Activated CD4-positive, CD25-positive, alpha-beta regulatory T cell treated with anti-CD3 and anti-CD28 coated beads, Interleukin-2, amount 50 U/mL, for 72 hours (primary cell): Measurements from ENCODE around the gene MSANTD2.

Experiments
- DNase-seq: peaks from one replicate; pipeline ENCODE4 v3.0.0; 2021

MSANTD2 gene

GRCh38 chr11:124752471-124753102, 47.6 kb downstream of the MSANTD2 start:
- DNase-seq = no peak

GRCh38 chr11:124751741-124752470, 48.3 kb downstream of the MSANTD2 start, which contains the start of gene VSIG2:
Gene VSIG2 (minus strand): TSS chr11:124752255. CDS start chr11:124752137, 118 bp downstream.
- DNase-seq = no peak

GRCh38 chr11:124751391-124751740, 48.8 kb downstream of the MSANTD2 start:
- DNase-seq = no peak

- no peak for DNase-seq
Observed at GRCh38 chr11:124749912-124750311, 50.3 kb downstream of the MSANTD2 start.

- DNase-seq = no peak
Observed at GRCh38 chr11:124748481-124749343, 51.5 kb downstream of the MSANTD2 start.

GRCh38 chr11:124748100-124748418, 52.1 kb downstream of the MSANTD2 start:
- DNase-seq = no peak

- no peak for DNase-seq
Observed at GRCh38 chr11:124747406-124748099, 52.7 kb downstream of the MSANTD2 start.

- peak; percentile 68 for DNase-seq
Observed at GRCh38 chr11:124746621-124747243, 53.5 kb downstream of the MSANTD2 start.

GRCh38 chr11:124745835-124746620, 54.2 kb downstream of the MSANTD2 start:
- DNase-seq = no peak

- DNase-seq = no peak
Observed at GRCh38 chr11:124745270-124745834, 54.9 kb downstream of the MSANTD2 start.

- no peak for DNase-seq
Observed at GRCh38 chr11:124743050-124743449, 57.2 kb downstream of the MSANTD2 start.

- DNase-seq = no peak
Observed at GRCh38 chr11:124742555-124742954, 57.7 kb downstream of the MSANTD2 start.

GRCh38 chr11:124740277-124740882, 59.8 kb downstream of the MSANTD2 start:
- DNase-seq = peak; percentile 66

GRCh38 chr11:124739479-124740276, 60.5 kb downstream of the MSANTD2 start, which contains the start of gene NRGN:
Gene NRGN (plus strand): TSS chr11:124739942. CDS start chr11:124740085, 143 bp downstream.
- peak; percentile 79 for DNase-seq

GRCh38 chr11:124738713-124739478, 61.3 kb downstream of the MSANTD2 start:
- no peak for DNase-seq

- no peak for DNase-seq
Observed at GRCh38 chr11:124737638-124738305, 62.4 kb downstream of the MSANTD2 start.

- no peak for DNase-seq
Observed at GRCh38 chr11:124736736-124737135, 63.5 kb downstream of the MSANTD2 start.

GRCh38 chr11:124732230-124732629, 68.0 kb downstream of the MSANTD2 start:
- no peak for DNase-seq

GRCh38 chr11:124729571-124729970, 70.6 kb downstream of the MSANTD2 start:
- DNase-seq = no peak
